Measurements from ENCODE around the gene YEATS4. TPM values are rescaled to one million over a fixed set of nuclear protein-coding genes. Genes with fewer than 3 reads are reported as not detected.

YEATS4 gene
- polyA plus RNA-seq, 4 donors, result 12.5 to 23.6 (median 19.3) TPM

GRCh38 chr12:69438539-69438938, 79.0 kb downstream of the YEATS4 start:
- no peak overlapping the region for H3K27ac ChIP-seq (ENCODE audit: low read depth in 1 of 3, low read length in 2 of 3)
- no peaks in the 10 kb centered on the region for H3K4me1 ChIP-seq (ENCODE audit: control insufficient read depth in 3 of 3, insufficient read depth in 2 of 3, low read depth in 1 of 3, low read length in 2 of 3)
- H3K9me3 ChIP-seq (ENCODE audit: control insufficient read depth in 2 of 2, insufficient read depth in 1 of 2, low read depth in 1 of 2, low read length in 1 of 2), result no peaks in the 10 kb centered on the region
- WGBS, 3 donors, result 83 to 95% (median 94%) methylated on average over 3 of the region's 3 CpGs
- H3K36me3 ChIP-seq (ENCODE audit: control insufficient read depth in 3 of 3, insufficient read depth in 2 of 3, low read depth in 1 of 3, low read length in 3 of 3), result no peaks in the 10 kb centered on the region
- no peak for DNase-seq
- FAIRE-seq, result no peak
- no peak overlapping the region for H3K4me3 ChIP-seq (ENCODE audit: low read depth in 1 of 3, low read length in 3 of 3)
- H3K27me3 ChIP-seq (ENCODE audit: control insufficient read depth in 3 of 3, insufficient read depth in 3 of 3, low read length in 3 of 3), result no peaks in the 10 kb centered on the region

- no peak for FAIRE-seq
- H3K36me3 ChIP-seq (ENCODE audit: control insufficient read depth in 3 of 3, insufficient read depth in 2 of 3, low read depth in 1 of 3, low read length in 3 of 3), result no peaks in the 10 kb centered on the region
- no peak overlapping the region for H3K4me3 ChIP-seq (ENCODE audit: low read depth in 1 of 3, low read length in 3 of 3)
- no peaks in the 10 kb centered on the region for H3K27me3 ChIP-seq (ENCODE audit: control insufficient read depth in 3 of 3, insufficient read depth in 3 of 3, low read length in 3 of 3)
- H3K4me1 ChIP-seq (ENCODE audit: control insufficient read depth in 3 of 3, insufficient read depth in 2 of 3, low read depth in 1 of 3, low read length in 2 of 3), result no peaks in the 10 kb centered on the region
- no peaks in the 10 kb centered on the region for H3K9me3 ChIP-seq (ENCODE audit: control insufficient read depth in 2 of 2, insufficient read depth in 1 of 2, low read depth in 1 of 2, low read length in 1 of 2)
- H3K27ac ChIP-seq (ENCODE audit: low read depth in 1 of 3, low read length in 2 of 3), result no peak overlapping the region
- 86 to 94% (median 92%) methylated on average over 3 of the region's 3 CpGs for WGBS, 3 donors
- DNase-seq, result no peak
Observed at GRCh38 chr12:69440016-69440415, 80.5 kb downstream of the YEATS4 start.

Other genes starting within 250 kb of the YEATS4 start
- gene CPSF6, start 120.2 kb upstream of the YEATS4 start, polyA plus RNA-seq, result 10 to 100 TPM; 11.0 to 53.0 (median 19.3) TPM
- gene LYZ, start 11.4 kb upstream of the YEATS4 start, polyA plus RNA-seq, result 100 to 1,000 TPM in 3 of 4 donors, 10 to 100 TPM in 1; 69.6 to 836 (median 212) TPM
- gene FRS2, start 110.6 kb downstream of the YEATS4 start, polyA plus RNA-seq, result 10 to 100 TPM in 2 of 4 donors, 1 to 10 TPM in 2; 5.9 to 30.3 (median 9.3) TPM
- gene CCT2, start 225.7 kb downstream of the YEATS4 start, polyA plus RNA-seq, result 100 to 1,000 TPM in 2 of 4 donors, 10 to 100 TPM in 2; 63.7 to 140 (median 104) TPM

Measured in small intestine (tissue), 7 donors.